ENCODE measurements around the gene ATP2C2. TPM values are rescaled to one million over a fixed set of nuclear protein-coding genes. Genes with fewer than 3 reads are reported as not detected.

The ATP2C2 gene
- total RNA-seq, 1 donor from 2014 or later = not detected

DNA sequence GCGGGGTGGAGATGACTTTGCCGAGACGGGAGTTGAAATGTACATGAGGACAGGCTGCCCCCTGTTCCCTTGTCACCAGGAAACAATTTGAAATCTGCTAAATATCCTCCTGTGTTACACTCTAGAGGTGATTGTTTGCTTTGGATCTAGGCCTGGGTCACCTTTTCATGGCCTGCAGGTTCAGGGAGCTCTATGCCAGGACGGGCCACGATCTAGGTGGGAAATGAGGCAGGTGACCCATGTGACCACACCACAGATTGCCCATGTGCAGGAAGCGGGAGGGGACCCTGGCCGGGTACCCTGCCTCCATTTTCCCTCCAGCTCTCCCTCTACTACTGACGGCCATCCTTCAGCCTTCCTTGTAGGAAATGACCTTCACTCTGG, 92.7 kb downstream of the ATP2C2 start:
- H3K4me3 Mint-ChIP-seq (ENCODE audit: low read depth) = no peak overlapping the region
- H3K9me3 Mint-ChIP-seq = peaks cover under 1% of the 10 kb centered on the region
- no peak overlapping the region for H3K27ac Mint-ChIP-seq
- intact Hi-C loops (cut with micrococcal nuclease) = no loop called here
- peaks cover 52% of the 10 kb centered on the region for H3K36me3 Mint-ChIP-seq (ENCODE audit: low read depth)
- H3K27me3 Mint-ChIP-seq (ENCODE audit: low read depth) = no peaks in the 10 kb centered on the region
- no peak for DNase-seq (ENCODE audit: low spot score)
- H3K4me1 Mint-ChIP-seq (ENCODE audit: low read depth) = no peaks in the 10 kb centered on the region

DNA sequence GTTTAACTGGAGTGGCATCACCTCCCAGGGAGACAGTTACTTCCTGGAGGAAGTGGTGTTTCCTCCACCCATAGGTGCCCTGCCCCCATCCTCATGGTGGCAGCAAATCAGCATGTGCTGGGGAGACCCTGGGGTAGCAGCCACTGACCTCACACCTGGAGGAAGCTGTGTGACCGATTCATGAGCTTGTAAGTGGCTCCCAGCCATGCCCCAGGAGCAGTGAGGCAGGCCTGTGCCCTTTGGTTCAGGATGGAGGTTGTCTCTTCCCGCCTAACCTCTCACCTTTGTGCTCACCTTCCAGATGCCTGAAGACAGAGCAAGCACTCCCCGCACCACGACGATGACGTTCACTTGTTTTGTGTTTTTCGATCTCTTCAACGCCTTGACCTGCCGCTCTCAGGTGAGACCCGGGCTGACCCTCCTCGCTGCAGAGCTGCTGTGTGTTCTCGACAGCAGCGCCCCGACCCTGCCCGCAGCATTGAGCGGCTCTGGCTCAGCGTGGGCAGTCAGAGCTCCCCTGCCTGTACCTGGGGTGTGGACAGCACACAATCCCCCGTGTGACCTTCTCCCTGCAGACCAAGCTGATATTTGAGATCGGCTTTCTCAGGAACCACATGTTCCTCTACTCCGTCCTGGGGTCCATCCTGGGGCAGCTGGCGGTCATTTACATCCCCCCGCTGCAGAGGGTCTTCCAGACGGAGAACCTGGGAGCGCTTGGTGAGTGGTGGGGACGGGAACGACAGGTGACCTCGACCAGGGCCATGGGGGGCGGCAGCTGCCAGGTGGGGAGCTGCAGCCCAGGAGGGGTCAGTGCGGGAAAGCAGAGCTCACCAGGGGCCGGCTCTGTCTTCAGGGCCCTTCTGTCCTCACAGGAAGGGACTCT, 93.3 kb downstream of the ATP2C2 start:
- peaks cover 58% of the 10 kb centered on the region for H3K36me3 Mint-ChIP-seq (ENCODE audit: low read depth)
- no peak overlapping the region for H3K4me3 Mint-ChIP-seq (ENCODE audit: low read depth)
- no peaks in the 10 kb centered on the region for H3K4me1 Mint-ChIP-seq (ENCODE audit: low read depth)
- H3K9me3 Mint-ChIP-seq = peaks cover 6% of the 10 kb centered on the region
- DNase-seq (ENCODE audit: low spot score) = no peak
- intact Hi-C loops (cut with micrococcal nuclease) = no loop called here
- no peak overlapping the region for H3K27ac Mint-ChIP-seq
- no peaks in the 10 kb centered on the region for H3K27me3 Mint-ChIP-seq (ENCODE audit: low read depth)

DNA sequence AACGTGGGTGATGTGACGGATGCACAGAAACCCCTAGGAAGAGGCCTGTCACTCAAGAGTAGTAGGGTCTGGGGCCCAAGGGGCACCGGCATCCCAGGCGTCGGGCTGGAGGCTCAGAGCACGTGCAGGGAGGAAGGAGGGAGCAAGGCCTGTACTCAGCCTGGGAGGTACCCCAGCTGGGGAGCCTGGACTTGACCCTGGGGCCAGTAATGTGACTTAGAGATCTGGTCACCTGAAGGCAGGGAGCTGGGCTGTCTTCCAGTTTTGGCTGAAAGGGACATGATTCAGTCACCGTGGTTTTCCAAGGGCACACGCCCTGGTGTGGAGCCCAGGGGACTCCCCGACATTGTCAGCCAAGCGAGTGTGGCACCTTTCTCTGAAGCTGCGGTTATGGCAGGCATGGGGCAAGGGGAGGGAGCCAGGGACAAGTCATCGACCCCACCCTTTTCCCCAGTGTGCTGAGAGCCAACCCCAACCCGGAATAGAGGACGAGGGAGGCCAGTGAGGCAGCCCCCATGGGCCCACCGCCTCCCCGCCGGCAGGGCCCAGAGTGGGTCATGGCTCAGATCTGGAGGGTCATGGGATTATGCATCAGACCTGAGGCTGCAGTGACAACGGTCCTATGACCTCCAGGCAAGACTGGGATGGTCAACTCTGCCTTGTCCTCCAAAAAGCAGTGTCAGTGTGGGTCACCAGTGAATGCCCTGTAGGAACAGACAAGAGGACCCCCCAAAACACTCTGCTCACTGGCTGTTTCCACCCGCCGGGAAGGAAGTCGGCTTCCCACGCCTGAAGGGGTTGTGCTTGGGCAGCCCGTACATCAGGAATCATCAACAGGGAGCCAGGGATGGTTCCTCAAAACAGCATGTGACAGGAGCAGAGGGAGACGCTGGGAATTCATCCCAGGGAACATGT, 94.2 kb downstream of the ATP2C2 start:
- H3K9me3 Mint-ChIP-seq = peaks cover 15% of the 10 kb centered on the region
- H3K4me1 Mint-ChIP-seq (ENCODE audit: low read depth) = no peaks in the 10 kb centered on the region
- H3K36me3 Mint-ChIP-seq (ENCODE audit: low read depth) = peaks cover 67% of the 10 kb centered on the region
- DNase-seq (ENCODE audit: low spot score) = no peak
- intact Hi-C loops (cut with micrococcal nuclease) = no loop called here
- H3K27ac Mint-ChIP-seq = no peak overlapping the region
- H3K27me3 Mint-ChIP-seq (ENCODE audit: low read depth) = no peaks in the 10 kb centered on the region
- no peak overlapping the region for H3K4me3 Mint-ChIP-seq (ENCODE audit: low read depth)

DNA sequence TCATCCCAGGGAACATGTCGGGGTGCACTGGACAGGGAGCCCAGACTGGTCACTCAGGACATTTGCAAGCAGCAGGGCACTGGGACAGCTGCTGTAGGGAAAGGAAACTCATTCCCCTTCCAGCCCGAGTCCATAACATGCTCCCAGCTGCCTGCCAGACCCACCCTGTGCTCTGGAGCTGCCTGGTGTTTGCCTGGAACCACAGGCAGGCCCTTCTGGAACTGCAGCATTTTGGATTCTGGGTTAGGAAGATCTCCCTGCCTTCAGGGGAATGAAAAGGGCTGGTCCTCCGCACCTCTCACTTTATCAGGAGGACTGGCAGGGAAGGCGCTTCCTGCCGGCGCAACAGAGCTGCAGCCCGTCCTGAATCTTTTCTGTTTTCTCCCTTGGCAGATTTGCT, 94.9 kb downstream of the ATP2C2 start:
- Mint-ChIP-seq H3K9me3 (peaks cover 22% of the 10 kb centered on the region), H3K36me3 (ENCODE audit: low read depth) (peaks cover 74% of the 10 kb centered on the region), H3K27ac (no peak overlapping the region), H3K4me3 (ENCODE audit: low read depth) (no peak overlapping the region), H3K4me1 (ENCODE audit: low read depth) (no peaks in the 10 kb centered on the region), H3K27me3 (ENCODE audit: low read depth) (no peaks in the 10 kb centered on the region)
- intact Hi-C loops (cut with micrococcal nuclease) = no loop called here
- DNase-seq (ENCODE audit: low spot score) = no peak

DNA sequence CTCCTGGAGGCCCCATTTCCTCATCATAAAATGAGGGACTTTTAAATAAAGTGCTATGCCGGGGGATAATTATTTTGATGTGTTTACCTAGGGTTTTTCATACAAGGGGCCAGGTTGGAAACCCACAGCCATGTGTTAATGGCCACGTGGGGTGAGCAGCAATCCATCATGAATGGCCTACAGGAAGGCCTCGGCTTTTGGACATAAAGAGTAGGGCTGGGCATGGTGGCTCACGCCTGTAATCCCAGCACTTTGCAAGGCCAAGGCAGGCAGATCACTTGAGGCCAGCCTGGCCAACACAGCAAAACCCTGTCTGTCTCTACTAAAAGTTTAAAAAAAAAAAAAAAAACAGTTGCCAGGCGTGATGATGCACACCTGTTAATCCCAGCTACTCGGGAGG, 95.8 kb downstream of the ATP2C2 start:
- no peak for DNase-seq (ENCODE audit: low spot score)
- Mint-ChIP-seq H3K4me3 (ENCODE audit: low read depth) (no peak overlapping the region), H3K27ac (no peak overlapping the region), H3K27me3 (ENCODE audit: low read depth) (no peaks in the 10 kb centered on the region), H3K9me3 (peaks cover 27% of the 10 kb centered on the region), H3K4me1 (ENCODE audit: low read depth) (no peaks in the 10 kb centered on the region), H3K36me3 (ENCODE audit: low read depth) (peaks cover 75% of the 10 kb centered on the region)
- intact Hi-C loops (cut with micrococcal nuclease) = no loop called here

DNA sequence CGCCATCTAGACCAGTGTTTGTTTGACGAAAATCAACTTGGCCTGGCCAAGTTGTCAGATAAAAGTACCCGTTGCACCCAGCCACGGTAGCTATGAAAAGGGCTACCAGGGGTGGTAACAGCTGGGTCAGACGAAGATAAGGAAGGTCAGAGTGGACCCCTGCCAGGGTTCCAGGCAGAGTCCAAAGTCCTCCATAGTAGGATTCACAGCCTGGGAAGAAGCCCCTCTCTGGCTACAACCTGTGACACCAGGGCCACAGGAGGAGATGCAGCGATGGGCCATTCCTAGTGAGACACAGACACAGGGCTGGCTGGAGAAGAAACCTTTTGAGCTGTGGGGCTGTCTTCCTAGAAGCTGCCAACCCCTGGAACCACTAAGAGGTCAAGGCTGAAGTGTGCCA, 96.8 kb downstream of the ATP2C2 start:
- no peak overlapping the region for H3K4me3 Mint-ChIP-seq (ENCODE audit: low read depth)
- intact Hi-C loops (cut with micrococcal nuclease) = no loop called here
- H3K4me1 Mint-ChIP-seq (ENCODE audit: low read depth) = no peaks in the 10 kb centered on the region
- peaks cover 27% of the 10 kb centered on the region for H3K9me3 Mint-ChIP-seq
- peaks cover 77% of the 10 kb centered on the region for H3K36me3 Mint-ChIP-seq (ENCODE audit: low read depth)
- no peak for DNase-seq (ENCODE audit: low spot score)
- no peaks in the 10 kb centered on the region for H3K27me3 Mint-ChIP-seq (ENCODE audit: low read depth)
- H3K27ac Mint-ChIP-seq = no peak overlapping the region

DNA sequence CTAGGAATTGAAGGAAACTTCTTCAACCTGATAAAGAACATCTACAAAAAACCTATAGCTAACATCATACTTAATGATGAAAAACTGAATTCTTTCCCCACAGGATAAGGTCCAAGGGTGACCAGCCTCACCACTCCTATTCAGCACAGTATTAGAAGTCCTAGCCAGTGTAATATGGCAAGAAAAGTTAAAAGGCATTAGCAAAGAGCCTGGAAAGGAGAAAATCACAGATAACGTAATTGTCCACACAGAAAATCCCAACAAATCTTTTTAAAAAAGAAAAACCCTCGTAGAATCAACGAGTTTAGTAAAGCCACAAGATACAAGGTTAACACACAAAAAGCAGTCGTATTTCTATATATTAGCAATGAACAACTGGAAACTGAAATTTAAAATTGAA, 98.4 kb downstream of the ATP2C2 start:
- intact Hi-C loops (cut with micrococcal nuclease) = no loop called here
- H3K27me3 Mint-ChIP-seq (ENCODE audit: low read depth) = no peaks in the 10 kb centered on the region
- no peaks in the 10 kb centered on the region for H3K4me1 Mint-ChIP-seq (ENCODE audit: low read depth)
- H3K9me3 Mint-ChIP-seq = peaks cover 33% of the 10 kb centered on the region
- H3K36me3 Mint-ChIP-seq (ENCODE audit: low read depth) = peaks cover 75% of the 10 kb centered on the region
- no peak overlapping the region for H3K27ac Mint-ChIP-seq
- no peak overlapping the region for H3K4me3 Mint-ChIP-seq (ENCODE audit: low read depth)
- DNase-seq (ENCODE audit: low spot score) = no peak

DNA sequence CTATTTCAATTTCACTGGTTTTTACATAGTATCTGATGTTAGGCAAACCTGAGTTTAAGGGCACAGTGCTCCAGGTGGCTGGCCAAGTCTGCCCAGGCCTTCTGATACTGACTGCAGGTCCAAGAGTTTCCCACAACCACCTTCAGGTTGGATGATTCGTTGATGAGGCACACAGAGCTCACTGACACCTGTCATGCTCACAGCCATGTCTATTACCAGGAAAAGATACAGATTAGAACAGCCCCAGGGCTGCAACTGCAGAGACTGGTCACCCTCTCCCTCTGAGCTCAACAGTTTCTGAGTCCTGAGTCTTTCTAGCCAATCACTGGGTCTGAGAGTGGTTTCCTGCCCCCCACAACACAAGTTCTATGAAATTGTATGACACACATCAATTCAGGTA, 98.9 kb downstream of the ATP2C2 start:
- Mint-ChIP-seq H3K27ac (no peak overlapping the region), H3K4me1 (ENCODE audit: low read depth) (no peaks in the 10 kb centered on the region), H3K9me3 (peaks cover 38% of the 10 kb centered on the region), H3K27me3 (ENCODE audit: low read depth) (no peaks in the 10 kb centered on the region), H3K4me3 (ENCODE audit: low read depth) (no peak overlapping the region), H3K36me3 (ENCODE audit: low read depth) (peaks cover 77% of the 10 kb centered on the region)
- intact Hi-C loops (cut with micrococcal nuclease) = no loop called here
- no peak for DNase-seq (ENCODE audit: low spot score)

DNA sequence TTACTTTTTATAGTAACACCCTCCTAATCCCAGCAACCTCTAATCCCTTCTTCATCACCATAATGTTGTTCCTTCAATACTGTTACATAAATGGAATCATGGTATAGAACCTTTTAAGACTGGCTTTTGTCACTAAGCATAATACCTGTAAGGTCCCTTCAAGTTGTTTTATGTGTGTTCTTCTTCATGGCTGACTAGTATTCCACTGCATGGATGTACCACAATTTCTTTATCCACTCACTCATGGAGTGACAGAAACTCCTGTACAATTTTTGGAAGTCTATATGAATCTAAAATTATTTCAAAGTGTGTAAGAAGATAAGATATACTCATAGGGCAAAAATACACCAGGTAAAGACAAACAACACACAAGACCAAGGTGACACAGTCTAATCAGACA, 99.4 kb downstream of the ATP2C2 start:
- Mint-ChIP-seq H3K4me1 (ENCODE audit: low read depth) (no peaks in the 10 kb centered on the region), H3K4me3 (ENCODE audit: low read depth) (no peak overlapping the region), H3K27ac (no peak overlapping the region), H3K36me3 (ENCODE audit: low read depth) (peaks cover 79% of the 10 kb centered on the region), H3K9me3 (peaks cover 40% of the 10 kb centered on the region), H3K27me3 (ENCODE audit: low read depth) (no peaks in the 10 kb centered on the region)
- no peak for DNase-seq (ENCODE audit: low spot score)
- intact Hi-C loops (cut with micrococcal nuclease) = no loop called here

DNA sequence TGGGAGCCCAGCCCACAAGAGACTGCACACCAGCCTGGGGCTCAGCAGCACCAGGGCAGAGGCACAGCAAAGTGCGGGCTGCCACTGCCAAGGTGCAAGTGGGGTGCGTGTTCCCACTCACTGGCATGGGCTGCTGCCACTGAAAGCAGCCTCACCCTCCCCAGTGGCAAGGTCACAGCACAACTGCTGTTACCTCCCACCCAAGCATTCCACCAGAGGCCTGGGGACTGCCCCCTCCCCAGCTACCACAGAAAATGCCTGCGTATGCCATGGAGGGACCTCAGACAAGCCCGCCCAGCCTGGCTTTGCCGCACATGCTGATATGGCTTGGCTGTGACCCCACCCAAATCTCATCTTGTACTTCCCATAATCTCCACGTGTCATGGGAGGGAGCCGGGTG, 103.0 kb downstream of the ATP2C2 start:
- Mint-ChIP-seq H3K27ac (no peak overlapping the region), H3K4me3 (ENCODE audit: low read depth) (no peak overlapping the region), H3K36me3 (ENCODE audit: low read depth) (peaks cover 88% of the 10 kb centered on the region), H3K4me1 (ENCODE audit: low read depth) (peaks cover 8% of the 10 kb centered on the region), H3K27me3 (ENCODE audit: low read depth) (no peaks in the 10 kb centered on the region), H3K9me3 (peaks cover 60% of the 10 kb centered on the region)
- DNase-seq (ENCODE audit: low spot score) = no peak
- intact Hi-C loops (cut with micrococcal nuclease) = no loop called here

DNA sequence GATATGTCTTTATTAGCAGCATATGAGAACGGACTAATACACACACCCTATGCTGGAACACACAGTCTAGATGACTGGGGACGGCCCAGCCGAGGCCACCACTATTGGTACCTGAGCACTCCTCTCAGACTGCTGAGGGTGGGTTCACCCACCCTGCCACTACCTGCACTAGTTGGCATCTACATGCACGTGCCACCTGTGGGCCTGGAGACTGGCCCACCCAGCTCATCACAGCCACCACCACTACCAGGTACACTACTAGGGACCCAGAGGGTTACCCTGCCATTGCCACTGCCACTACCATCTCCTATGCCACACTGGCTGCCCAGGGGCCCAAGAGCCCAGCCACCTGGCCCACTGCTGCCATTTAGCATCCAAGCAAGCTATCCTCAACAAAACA, 103.6 kb downstream of the ATP2C2 start:
- intact Hi-C loops (cut with micrococcal nuclease) = no loop called here
- H3K9me3 Mint-ChIP-seq = peaks cover 54% of the 10 kb centered on the region
- H3K27ac Mint-ChIP-seq = no peak overlapping the region
- H3K4me1 Mint-ChIP-seq (ENCODE audit: low read depth) = peaks cover 8% of the 10 kb centered on the region
- no peak overlapping the region for H3K4me3 Mint-ChIP-seq (ENCODE audit: low read depth)
- DNase-seq (ENCODE audit: low spot score) = no peak
- peaks cover 85% of the 10 kb centered on the region for H3K36me3 Mint-ChIP-seq (ENCODE audit: low read depth)
- no peaks in the 10 kb centered on the region for H3K27me3 Mint-ChIP-seq (ENCODE audit: low read depth)

DNA sequence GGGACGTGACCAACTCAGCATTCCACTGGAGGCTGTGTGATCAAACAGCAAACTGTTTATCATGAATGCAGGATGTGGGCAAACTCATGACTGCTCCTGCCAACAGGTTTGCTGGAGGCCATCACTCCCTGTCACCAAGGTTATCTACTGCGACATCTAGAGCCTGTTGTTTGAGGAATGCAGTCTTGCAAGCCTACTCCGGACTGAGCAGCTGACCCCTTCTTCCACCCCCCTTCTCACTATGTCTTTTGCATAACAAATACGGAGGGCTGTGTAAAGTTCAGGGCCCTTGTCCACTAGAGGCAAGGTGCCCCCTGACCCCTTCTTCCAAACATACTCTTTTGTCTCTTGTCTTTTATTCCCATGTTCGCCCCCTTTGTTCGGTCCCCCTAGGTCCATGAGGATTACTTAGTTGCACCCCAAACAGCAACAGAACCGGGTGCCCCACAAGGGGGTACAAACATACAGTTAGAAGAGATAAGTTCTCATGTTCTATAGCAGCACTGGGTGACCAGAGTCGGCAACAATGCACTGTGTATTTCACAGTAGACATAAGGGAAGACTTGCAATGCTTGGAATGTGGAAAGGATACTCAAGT, 107.4 kb downstream of the ATP2C2 start:
- Mint-ChIP-seq H3K27ac (no peak overlapping the region), H3K4me1 (ENCODE audit: low read depth) (peaks cover 14% of the 10 kb centered on the region), H3K4me3 (ENCODE audit: low read depth) (no peak overlapping the region), H3K27me3 (ENCODE audit: low read depth) (no peaks in the 10 kb centered on the region), H3K36me3 (ENCODE audit: low read depth) (peaks cover 71% of the 10 kb centered on the region), H3K9me3 (peaks cover 37% of the 10 kb centered on the region)
- intact Hi-C loops (cut with micrococcal nuclease) = no loop called here
- no peak for DNase-seq (ENCODE audit: low spot score)

DNA sequence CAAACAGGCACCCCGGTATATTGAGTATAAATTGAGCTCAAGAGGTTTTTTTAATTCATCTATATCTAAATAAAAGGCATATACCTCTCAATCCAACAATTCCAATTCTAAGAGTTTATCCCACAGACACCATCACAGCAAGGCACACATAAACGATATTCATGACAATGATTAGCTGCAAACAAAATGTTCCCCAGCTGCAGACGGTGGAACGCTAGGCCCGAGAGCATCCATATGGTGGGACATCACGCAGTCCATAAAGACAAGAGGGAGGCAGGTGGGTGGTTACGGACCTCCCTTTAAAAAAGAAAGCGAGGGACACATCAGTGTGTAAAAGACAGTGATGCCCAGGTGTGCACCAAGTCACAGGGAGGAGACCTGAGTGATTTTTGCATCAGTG, 108.1 kb downstream of the ATP2C2 start:
- intact Hi-C loops (cut with micrococcal nuclease) = no loop called here
- H3K27ac Mint-ChIP-seq = no peak overlapping the region
- peaks cover 32% of the 10 kb centered on the region for H3K9me3 Mint-ChIP-seq
- peaks cover 66% of the 10 kb centered on the region for H3K36me3 Mint-ChIP-seq (ENCODE audit: low read depth)
- peaks cover 14% of the 10 kb centered on the region for H3K4me1 Mint-ChIP-seq (ENCODE audit: low read depth)
- no peak for DNase-seq (ENCODE audit: low spot score)
- no peaks in the 10 kb centered on the region for H3K27me3 Mint-ChIP-seq (ENCODE audit: low read depth)
- no peak overlapping the region for H3K4me3 Mint-ChIP-seq (ENCODE audit: low read depth)
